GM19099 (cell line): ENCODE measurements around the gene THUMPD2.

Source experiments
- POLR2A ChIP-seq: IDR thresholded peaks from 3 replicates; pipeline ENCODE4 v1.6.1; 2011; ENCODE audit warnings: low read depth; ENCODE audit not compliant: insufficient read length; ENCODE audit errors: extremely low read depth

The THUMPD2 gene

GRCh38 chr2:39779341-39779851 lies 338 bp upstream of the THUMPD2 start:
- TF ChIP-seq POLR2A = no peak

- no peak for TF ChIP-seq POLR2A
Observed at GRCh38 chr2:39778233-39778632, 825 bp downstream of the THUMPD2 start.

GRCh38 chr2:39772812-39773152 lies 6.3 kb downstream of the THUMPD2 start:
- TF ChIP-seq POLR2A = no peak

- no peak for TF ChIP-seq POLR2A
Observed at GRCh38 chr2:39772086-39772811, 6.8 kb downstream of the THUMPD2 start.

- no peak for TF ChIP-seq POLR2A
Observed at GRCh38 chr2:39762448-39762847, 16.6 kb downstream of the THUMPD2 start.

GRCh38 chr2:39757156-39757555 lies 21.9 kb downstream of the THUMPD2 start:
- no peak for TF ChIP-seq POLR2A

GRCh38 chr2:39755466-39755865 lies 23.6 kb downstream of the THUMPD2 start:
- TF ChIP-seq POLR2A = no peak

- no peak for TF ChIP-seq POLR2A
Observed at GRCh38 chr2:39743269-39743776, 35.7 kb downstream of the THUMPD2 start.

GRCh38 chr2:39741871-39742270 lies 37.2 kb downstream of the THUMPD2 start:
- TF ChIP-seq POLR2A = no peak

GRCh38 chr2:39739386-39739785 lies 39.7 kb downstream of the THUMPD2 start:
- no peak for TF ChIP-seq POLR2A

- TF ChIP-seq POLR2A = no peak
Observed at GRCh38 chr2:39738936-39739335, 40.1 kb downstream of the THUMPD2 start.

- no peak for TF ChIP-seq POLR2A
Observed at GRCh38 chr2:39737661-39738060, 41.4 kb downstream of the THUMPD2 start.

GRCh38 chr2:39736640-39737039 lies 42.4 kb downstream of the THUMPD2 start:
- TF ChIP-seq POLR2A = no peak

GRCh38 chr2:39735648-39736047 lies 43.4 kb downstream of the THUMPD2 start:
- no peak for TF ChIP-seq POLR2A

GRCh38 chr2:39734445-39734844 lies 44.6 kb downstream of the THUMPD2 start:
- no peak for TF ChIP-seq POLR2A

GRCh38 chr2:39733070-39733674 lies 45.9 kb downstream of the THUMPD2 start:
- TF ChIP-seq POLR2A = no peak
